GM10266 (cell line): ENCODE results near the gene CYB561D2.
A peak's percentile ranks its signal among the peaks of the same experiment; 100 is the strongest.

Experiments
- DNase-seq: peaks from one replicate; pipeline ENCODE4 v3.0.0; 2012; ENCODE audit errors: extremely low spot score
- CTCF ChIP-seq: IDR thresholded peaks from 2 replicates; pipeline ENCODE4 v1.5.1; 2012; ENCODE audit warnings: mild to moderate bottlenecking, low read depth; ENCODE audit not compliant: control insufficient read depth, insufficient read depth; ENCODE audit errors: missing control alignments

The CYB561D2 gene

GRCh38 chr3:50372349-50372748 is 21.7 kb downstream of the CYB561D2 start:
- TF ChIP-seq CTCF = no peak
- DNase-seq = no peak

GRCh38 chr3:50373146-50374051 is 22.7 kb downstream of the CYB561D2 start:
- DNase-seq = no peak
- no peak for TF ChIP-seq CTCF

- DNase-seq = no peak
- TF ChIP-seq CTCF = no peak
These were observed 23.9 kb downstream of the CYB561D2 start for GRCh38 chr3:50374363-50375257.

- DNase-seq = no peak
- TF ChIP-seq CTCF = peak; percentile 31
These were observed 24.7 kb downstream of the CYB561D2 start for GRCh38 chr3:50375258-50375931.

- TF ChIP-seq CTCF = no peak
These were observed 27.4 kb downstream of the CYB561D2 start for GRCh38 chr3:50378024-50378423.

GRCh38 chr3:50378757-50379156 is 28.1 kb downstream of the CYB561D2 start:
- TF ChIP-seq CTCF = no peak
- DNase-seq = no peak

More at GRCh38 chr3:50378024-50378423, 27.4 kb downstream of the CYB561D2 start:
- DNase-seq = no peak
